GM03348 (cell line): Measurements from ENCODE around the gene PRR27.
A peak's percentile ranks its signal among the peaks of the same experiment; 100 is the strongest.

Experiments used
- DNase-seq: peaks from one replicate; pipeline ENCODE4 v3.0.0; 2012; ENCODE audit warnings: low spot score

The PRR27 gene

DNA sequence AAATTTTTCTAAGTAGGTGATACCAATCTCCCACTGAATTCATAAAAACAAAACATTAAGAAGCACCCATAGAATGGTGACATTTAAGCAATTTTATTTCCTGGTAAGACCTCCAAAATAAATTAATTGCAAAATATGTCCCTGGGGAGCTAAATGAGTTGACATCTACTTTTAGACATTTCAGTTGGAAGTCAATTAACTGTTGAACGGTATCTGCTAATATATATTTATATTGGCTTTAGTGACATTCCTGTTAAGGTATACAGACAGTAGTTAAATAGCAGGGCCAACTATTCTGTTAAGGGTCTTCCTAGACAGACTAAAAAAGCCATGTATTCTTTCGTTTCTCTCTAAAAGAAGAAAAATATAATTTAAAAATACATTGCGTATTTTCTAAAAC is at the start of gene PRR27:
TSS of gene PRR27 (plus strand) at position 301 of the 400 bp plus-strand sequence. CDS start 139 bp downstream, outside the sequence.
- no peak for DNase-seq

DNA sequence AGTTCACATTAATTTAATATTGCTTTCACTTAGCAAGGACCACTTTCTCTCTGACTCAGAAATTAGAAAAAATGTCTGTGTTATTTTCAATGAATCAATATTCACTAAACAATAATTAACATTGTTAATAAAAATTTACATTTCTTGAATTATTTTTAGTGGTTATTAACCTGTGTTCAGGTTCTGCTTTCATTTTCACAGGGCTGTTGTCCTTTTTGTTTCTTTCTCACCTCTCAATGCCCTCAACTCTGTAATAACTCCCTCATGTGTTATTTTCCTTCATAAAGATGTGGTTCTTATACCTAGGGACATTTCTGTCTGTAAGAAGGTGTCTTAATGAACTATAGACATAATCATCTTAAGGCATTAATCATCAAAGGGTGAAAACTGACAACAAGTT is 43.1 kb upstream of the PRR27 start:
- DNase-seq, result no peak

- DNase-seq, result no peak
Observed at GRCh38 chr4:70113656-70114055, 40.4 kb upstream of the PRR27 start.

GRCh38 chr4:70114096-70114495 is 39.9 kb upstream of the PRR27 start:
- DNase-seq, result no peak

GRCh38 chr4:70120323-70120722 is 33.7 kb upstream of the PRR27 start:
- no peak for DNase-seq

GRCh38 chr4:70133473-70133872 is 20.6 kb upstream of the PRR27 start:
- DNase-seq, result no peak

DNA sequence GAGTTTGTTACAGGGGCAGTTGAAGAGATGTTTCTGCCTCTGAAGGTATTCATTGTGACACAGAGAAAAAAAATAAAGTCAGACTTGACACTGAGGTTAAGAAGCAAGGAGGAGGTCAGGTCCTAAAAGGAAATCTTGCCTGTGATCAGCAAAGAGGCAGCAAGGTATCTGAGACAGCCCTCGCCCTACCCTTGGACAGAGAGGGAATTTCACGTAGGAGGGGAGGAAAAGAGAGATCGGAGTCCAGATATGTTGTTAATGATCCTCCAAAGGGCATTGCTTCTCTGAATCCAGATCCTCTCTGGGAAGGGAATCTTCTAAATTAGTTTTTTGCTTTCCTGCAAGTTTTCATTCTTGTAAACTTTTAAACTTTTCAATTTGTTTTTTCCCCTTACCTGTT is 15.3 kb upstream of the PRR27 start:
- DNase-seq, result no peak

DNA sequence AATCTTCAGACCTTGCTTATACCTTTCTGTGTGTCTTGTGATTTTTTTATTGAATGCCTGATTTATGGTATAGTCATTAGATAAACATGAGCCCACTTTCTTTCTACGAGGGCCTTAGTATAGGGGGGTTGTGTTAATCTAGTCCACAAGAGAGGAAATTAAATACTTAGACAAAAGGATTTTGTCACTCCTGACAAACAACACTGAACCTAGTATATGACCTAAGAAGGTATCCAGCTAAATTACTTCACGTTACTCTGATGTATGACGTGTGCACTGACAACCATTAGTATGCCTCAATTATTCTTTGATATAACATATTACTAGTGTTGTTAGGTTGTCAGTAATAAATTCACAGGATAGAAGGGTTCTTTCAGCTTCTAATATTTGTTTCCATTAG is 2.8 kb upstream of the PRR27 start:
- no peak for DNase-seq

DNA sequence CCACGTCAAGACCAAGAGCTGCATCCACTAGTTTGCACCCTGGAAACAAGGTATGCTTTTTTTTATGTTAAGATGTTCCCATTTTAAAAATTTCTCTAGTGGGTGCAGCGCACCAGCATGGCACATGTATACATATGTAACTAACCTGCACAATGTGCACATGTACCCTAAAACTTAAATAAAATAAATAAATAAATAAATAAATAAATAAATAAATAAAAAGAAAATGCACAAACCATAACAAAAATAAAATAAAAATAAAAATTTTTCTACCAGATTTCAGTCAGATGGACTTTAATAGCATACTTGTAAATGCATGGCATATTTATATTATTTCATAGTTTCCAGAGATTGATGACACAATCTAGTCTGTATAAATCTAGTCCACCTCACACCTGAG is 1.9 kb upstream of the PRR27 start:
- DNase-seq, result no peak

DNA sequence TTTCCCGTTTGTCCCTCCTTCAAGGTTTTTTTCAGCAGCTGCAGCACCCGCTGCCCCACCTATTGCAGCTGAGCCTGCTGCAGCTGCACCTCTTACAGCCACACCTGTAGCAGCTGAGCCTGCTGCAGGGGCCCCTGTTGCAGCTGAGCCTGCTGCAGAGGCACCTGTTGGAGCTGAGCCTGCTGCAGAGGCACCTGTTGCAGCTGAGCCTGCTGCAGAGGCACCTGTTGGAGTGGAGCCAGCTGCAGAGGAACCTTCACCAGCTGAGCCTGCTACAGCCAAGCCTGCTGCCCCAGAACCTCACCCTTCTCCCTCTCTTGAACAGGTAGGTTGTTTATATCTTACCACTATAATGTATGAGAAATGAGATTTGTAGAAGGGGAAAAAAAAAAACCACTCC is 4.5 kb downstream of the PRR27 start:
- no peak for DNase-seq

- DNase-seq, result no peak
Observed at GRCh38 chr4:70177090-70177489, 23.1 kb downstream of the PRR27 start.

DNA sequence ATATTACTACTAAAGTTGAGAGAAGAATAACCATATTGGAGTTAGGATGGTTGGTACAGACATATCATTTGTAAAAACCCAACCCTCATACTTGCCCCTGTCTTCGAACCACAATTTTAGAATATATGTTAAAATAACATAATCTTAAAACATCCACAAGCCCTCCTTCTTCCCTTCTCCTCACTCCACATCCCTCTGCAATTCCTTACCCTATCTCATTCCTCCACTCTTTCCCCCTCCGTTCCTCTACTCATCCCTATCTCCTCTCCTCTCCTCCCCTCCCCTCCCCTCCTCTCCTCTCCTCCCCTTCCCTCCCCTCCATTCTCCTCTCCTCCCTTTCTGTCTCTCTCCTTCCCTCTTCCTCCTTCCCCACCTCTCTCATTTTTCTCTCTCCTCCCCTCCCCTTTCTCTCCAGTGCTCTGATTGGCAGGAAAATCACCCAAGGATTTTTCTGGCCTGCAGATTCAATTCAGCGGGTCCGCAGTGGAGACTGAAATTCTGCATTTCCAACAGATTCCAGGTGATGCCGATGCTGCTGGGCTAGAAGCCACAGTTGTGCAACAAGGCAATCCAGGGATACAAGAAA is 24.1 kb downstream of the PRR27 start:
- DNase-seq, result no peak

DNA sequence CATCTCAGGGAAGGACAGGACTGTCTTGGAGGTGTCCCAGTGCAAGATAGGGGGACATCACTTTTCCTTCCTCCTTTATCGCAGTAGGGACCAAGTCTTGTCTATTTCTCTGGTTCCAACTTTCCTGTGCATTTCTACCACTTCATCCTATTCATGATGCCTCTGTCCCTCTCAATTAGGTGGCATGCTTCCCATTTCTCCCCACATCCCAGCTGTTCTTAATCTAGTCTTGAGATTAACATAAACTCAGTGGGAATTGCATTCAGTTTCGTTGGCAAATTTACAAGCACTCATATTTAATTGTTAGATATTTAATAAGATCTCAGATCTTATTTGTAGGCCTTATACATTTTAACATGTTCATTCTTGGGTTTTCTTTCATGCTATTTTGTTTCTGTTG is 25.8 kb downstream of the PRR27 start:
- no peak for DNase-seq

GRCh38 chr4:70181864-70182263 is 27.8 kb downstream of the PRR27 start:
- no peak for DNase-seq

GRCh38 chr4:70182517-70183167 is 28.6 kb downstream of the PRR27 start:
- no peak for DNase-seq

- peak; percentile 37 for DNase-seq
Observed at GRCh38 chr4:70183168-70183939, 29.3 kb downstream of the PRR27 start.

DNA sequence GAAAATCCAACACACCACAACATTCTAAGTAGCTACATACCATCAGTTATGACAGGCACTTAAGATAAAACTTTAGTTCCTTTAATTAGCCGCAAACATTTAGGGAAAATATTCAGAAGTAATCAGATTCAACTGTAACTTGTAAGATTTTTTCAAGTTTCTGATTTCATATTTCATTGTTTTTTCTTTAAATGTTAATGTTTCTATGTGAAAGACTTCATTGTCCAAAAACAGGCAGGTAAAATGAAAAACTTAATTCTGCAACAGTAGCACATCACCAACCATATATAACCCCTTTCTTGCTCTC is 29.9 kb downstream of the PRR27 start:
- DNase-seq, result no peak

- no peak for DNase-seq
Observed at GRCh38 chr4:70187216-70187615, 33.2 kb downstream of the PRR27 start.

DNA sequence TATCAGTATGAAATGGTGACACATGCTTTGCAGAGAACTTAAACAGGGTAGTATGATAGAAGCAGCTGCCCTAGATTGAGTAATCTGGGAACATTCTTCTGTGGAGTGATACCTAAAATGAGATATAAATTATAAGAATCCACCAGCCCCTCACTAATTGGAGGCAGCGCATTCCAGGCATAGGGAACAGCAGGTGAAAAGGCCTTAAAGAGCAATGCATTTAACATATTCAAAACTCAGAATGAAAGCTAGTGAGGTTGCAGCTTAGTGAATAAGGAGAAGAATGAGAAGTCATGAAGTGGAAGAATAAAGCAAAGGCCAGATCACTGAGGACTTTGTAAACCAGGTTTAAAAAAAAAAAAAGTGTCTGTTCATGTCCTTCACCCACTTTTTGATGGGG is 36.5 kb downstream of the PRR27 start:
- DNase-seq, result no peak

DNA sequence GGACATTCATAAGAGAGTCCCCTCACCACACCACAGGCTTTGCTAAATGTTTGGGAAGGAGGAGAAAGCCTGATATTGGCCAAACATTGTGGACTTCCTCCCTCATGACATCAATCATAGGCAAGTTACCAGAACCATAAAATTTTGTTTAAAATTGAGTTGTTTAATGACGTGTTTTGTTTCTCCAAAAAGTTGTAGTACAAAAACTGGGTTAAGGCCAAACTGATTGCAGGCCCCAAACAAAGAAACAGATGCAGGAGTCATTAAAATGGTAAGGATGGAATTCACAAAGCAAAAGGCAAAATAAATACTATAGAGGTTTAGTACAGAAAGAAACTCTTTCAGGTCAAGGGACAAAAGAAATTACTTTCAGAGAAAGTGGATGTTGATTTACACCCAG is 37.6 kb downstream of the PRR27 start:
- DNase-seq, result no peak

DNA sequence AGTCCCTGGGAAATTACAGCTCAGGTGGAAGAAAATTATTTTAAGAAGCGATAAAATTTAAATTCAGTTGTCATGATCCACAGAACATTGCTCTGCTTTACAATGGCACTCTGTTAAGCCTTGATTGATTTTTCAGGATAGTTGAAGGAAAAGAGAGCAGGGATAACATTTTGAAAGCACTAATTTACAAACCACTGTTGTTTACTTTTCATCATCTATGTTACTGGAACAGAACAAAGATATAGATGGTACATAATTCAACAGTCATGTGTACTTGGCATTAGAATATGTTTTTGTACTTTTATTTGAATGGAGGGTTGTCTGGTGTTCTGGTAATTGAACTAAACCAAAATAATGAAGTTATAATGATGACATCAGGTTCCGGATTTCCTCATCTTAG is 38.9 kb downstream of the PRR27 start:
- DNase-seq, result no peak

DNA sequence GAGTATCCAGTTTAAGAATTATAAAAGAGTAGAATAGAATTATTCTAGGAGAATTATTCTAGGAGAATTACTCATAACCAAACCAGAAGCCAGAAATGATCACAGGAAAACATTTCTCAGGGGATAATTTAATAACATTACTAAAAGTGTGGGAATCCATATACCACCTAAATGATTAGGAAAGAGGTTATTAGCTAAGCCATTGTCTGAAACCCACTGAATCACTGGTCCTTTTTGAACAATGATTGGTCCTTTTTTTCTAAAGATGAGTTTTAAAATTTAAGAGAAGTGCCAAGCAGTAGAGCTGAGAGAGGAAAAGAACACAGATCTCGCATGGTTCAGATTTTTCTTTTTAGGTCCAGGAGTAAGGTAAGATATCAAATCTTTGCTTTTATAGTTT is 41.4 kb downstream of the PRR27 start, which contains the start of gene ODAM:
TSS of gene ODAM (plus strand) at position 301 of the 400 bp plus-strand sequence. CDS start 819 bp downstream, outside the sequence.
- DNase-seq, result no peak

DNA sequence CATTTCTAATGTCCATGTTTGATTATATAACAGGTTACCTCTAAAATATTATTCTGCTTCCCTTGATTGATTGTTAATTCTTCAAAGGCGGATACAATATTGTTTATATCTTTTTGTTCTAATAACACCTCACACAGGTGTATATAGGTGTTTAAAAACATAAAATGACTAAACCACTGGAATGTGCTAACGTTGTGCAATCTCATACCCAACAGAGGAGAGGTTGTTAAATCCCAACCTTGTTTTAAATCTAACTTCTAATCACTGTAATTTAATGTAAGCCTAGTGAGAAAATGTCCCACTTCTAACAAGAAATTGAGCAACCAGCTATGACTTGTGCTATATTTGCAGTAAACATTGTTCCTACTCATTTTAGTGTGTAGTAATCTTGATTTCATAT is 42.8 kb downstream of the PRR27 start:
- DNase-seq, result no peak

DNA sequence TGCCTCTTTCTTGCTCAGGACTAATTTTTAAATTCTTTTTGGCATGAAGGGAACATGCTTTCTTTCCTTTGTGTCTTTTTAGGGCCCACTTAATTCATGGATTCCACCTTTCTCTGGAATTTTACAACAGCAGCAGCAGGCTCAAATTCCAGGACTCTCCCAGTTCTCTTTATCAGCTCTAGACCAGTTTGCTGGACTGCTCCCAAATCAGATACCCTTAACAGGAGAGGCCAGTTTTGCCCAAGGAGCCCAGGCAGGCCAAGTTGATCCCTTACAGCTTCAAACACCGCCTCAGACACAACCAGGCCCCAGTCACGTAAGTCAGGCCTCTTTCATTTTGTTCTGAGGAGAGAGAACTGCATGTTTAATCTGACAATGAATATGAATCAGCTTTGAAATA is 43.8 kb downstream of the PRR27 start:
- no peak for DNase-seq
